SK-N-MC (cell line): ENCODE results near the gene PCSK1.
"Not testable (repeated sequence)": the region's sequence is repeated elsewhere in the genome, so short reads cannot be mapped to it uniquely, and the experiment has no call there.

Experiments
- DNase-seq: peaks from one replicate; pipeline ENCODE4 v3.0.0-alpha.2; 2011; ENCODE audit warnings: low read depth, low spot score
- H3K27ac ChIP-seq: fragments of 200-600 bp; sonication (generic); 2 replicates; pipeline ENCODE4 v1.5.1; 2016; ENCODE audit warnings: mixed run types
- H3K36me3 ChIP-seq: fragments of 200-600 bp; sonication (generic); 2 replicates; pipeline ENCODE4 v1.6.1; 2017; ENCODE audit warnings: antibody characterized with exemption, low read length, mixed read lengths; ENCODE audit not compliant: insufficient read depth
- H3K4me3 ChIP-seq: fragments of 200-600 bp; sonication (generic); 2 replicates; pipeline ENCODE4 v1.5.1; 2016
- H3K9ac ChIP-seq: fragments of 200-600 bp; sonication (generic); 2 replicates; pipeline ENCODE4 v1.8.0; 2017; ENCODE audit warnings: mixed run types, mixed read lengths; ENCODE audit not compliant: insufficient read length
- H3K9me3 ChIP-seq: fragments of 200-600 bp; sonication (generic); 2 replicates; pipeline ENCODE4 v1.6.1; 2017; ENCODE audit warnings: low read depth, mild to moderate bottlenecking, antibody characterized with exemption, low read length, moderate library complexity, mixed read lengths
- EZH2 ChIP-seq: fragments of 200-600 bp; sonication (generic); IDR thresholded peaks from one replicate; pipeline ENCODE4 v1.6.1; 2017; ENCODE audit warnings: antibody characterized with exemption
- FOXP2 ChIP-seq: optimal IDR thresholded peaks from 2 replicates; pipeline ENCODE3; 2011; ENCODE audit warnings: mild to moderate bottlenecking, moderate library complexity; ENCODE audit not compliant: insufficient read depth; ENCODE audit errors: extremely low read length, control extremely low read depth
- POLR2AphosphoS5 ChIP-seq: IDR thresholded peaks from 2 replicates; pipeline ENCODE4 v1.6.1; 2012; ENCODE audit warnings: mild to moderate bottlenecking, low read depth, low read length, borderline replicate concordance

PCSK1 gene

GRCh38 chr5:96408841-96409538 lies 24.1 kb downstream of the PCSK1 start:
- Histone ChIP-seq H3K9ac (no peak overlapping the region), H3K27ac (no peak overlapping the region)
- TF ChIP-seq FOXP2 (no peak), POLR2AphosphoS5 (no peak), EZH2 (no peak)

DNA sequence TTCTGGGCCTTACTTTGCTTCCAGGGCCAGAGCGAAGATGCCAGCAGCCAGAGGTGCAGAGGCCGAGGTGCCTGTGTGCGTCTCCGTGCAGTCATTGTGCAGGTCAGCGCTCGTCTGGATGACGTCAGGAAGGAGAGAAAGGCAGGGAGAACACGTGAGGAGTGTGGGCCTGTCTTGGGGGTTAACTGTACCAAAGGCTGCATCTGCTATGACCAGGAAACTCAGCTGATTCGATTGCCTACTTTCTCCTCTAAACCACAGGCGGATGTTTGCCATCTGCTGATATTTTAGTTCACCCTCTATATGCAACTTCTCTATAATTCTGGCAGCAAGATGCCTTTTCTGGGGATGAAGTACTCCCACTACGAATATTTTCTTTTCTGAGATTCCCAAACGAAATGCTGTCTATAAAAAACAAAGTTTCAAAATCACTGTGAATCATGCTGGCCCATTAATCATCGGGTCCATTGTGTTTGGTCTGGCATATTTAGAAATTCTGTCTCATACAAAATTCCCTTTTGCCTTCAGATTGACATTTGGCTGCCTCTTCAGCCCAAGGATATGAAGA lies 24.8 kb downstream of the PCSK1 start:
- H3K9me3 ChIP-seq = no peaks in the 10 kb centered on the region
- H3K36me3 ChIP-seq = no peaks in the 10 kb centered on the region
- no peak overlapping the region for H3K9ac ChIP-seq
- H3K27ac ChIP-seq = no peak overlapping the region
- H3K4me3 ChIP-seq = no peak overlapping the region
- TF ChIP-seq EZH2 (no peak), POLR2AphosphoS5 (no peak), FOXP2 (no peak)
- DNase-seq = no peak

More at GRCh38 chr5:96408841-96409538, 24.1 kb downstream of the PCSK1 start:
- no peaks in the 10 kb centered on the region for H3K36me3 ChIP-seq
- H3K9me3 ChIP-seq = no peaks in the 10 kb centered on the region
- no peak overlapping the region for H3K4me3 ChIP-seq
- DNase-seq = no peak

DNA sequence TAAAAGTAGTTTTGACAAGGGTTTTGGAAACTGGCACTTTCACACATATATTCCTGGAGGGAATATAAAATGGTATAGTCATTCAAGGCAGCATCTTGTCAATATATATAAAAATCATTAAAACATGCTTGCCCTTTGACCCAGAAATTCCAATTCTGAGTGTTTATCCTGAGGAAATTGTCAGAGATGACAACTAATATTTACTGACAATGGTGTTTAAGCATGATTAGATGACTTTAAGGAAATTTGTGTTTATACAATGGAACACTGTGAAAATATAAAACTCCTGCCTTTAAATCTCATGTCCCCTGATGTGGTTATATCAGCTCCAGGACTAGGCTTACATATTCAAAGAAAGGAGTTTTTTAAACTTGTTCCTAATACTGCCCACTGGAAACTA lies 25.6 kb downstream of the PCSK1 start:
- Histone ChIP-seq H3K9ac (no peak overlapping the region), H3K36me3 (no peaks in the 10 kb centered on the region), H3K4me3 (no peak overlapping the region), H3K9me3 (no peaks in the 10 kb centered on the region), H3K27ac (no peak overlapping the region)
- TF ChIP-seq EZH2 (no peak), FOXP2 (no peak)
- no peak for DNase-seq

DNA sequence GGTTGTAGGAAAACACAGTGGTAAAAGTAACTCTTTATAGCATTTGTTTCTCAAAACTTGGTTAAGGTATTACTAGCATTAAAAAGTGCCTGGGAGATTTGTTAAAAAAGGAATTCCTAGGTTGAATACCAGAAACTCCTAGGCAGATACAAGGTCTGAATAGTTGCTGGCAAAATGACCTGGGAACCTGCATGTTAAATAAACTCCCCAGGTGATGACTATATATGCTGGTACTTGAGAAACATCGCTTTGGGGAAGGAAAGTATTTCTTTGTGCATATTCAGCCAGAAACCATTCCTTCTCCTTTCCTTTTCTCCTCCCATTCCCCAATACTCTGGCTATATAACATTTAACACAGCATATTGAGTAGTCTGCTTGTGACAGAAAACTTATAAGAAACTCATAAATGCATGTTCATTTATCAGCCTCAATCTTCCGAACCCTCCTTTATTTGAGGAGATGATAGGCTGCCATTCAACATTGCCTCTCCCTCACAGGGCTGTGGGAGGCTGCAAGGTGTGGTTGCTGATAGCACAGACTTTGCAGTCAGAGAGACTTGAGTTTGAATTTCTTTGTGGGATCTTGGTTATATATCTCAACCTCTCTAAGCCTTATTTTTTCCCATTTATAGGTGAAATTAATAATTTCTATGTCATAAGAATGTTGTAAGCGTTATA lies 28.7 kb downstream of the PCSK1 start:
- DNase-seq = no peak
- H3K9me3 ChIP-seq = no peaks in the 10 kb centered on the region
- H3K36me3 ChIP-seq = no peaks in the 10 kb centered on the region
- TF ChIP-seq FOXP2 = no peak
- no peak for TF ChIP-seq POLR2AphosphoS5
- TF ChIP-seq EZH2 = no peak
- no peak overlapping the region for H3K4me3 ChIP-seq
- H3K9ac ChIP-seq = no peak overlapping the region
- H3K27ac ChIP-seq = no peak overlapping the region

DNA sequence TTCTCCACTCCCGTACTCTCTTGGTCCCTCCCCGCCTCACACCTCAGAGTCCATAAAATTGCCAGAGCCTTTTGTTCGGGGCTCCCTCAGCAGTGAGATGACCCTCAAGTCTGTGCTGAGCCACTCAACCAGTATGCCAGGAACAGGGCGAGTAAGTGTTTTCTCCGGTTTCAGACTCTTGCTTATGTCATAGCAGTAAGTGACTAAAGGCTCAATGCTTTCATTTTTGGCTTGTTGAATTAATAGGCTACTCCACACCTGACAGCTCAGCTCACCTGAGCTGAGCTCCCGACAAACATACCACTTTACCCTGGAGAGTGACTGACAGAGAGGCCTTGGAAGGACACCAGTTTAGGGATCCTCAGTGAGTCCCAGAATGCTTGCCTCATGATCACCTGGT lies 30.5 kb downstream of the PCSK1 start:
- DNase-seq = no peak
- no peaks in the 10 kb centered on the region for H3K9me3 ChIP-seq
- H3K36me3 ChIP-seq = no peaks in the 10 kb centered on the region
- H3K27ac ChIP-seq = no peak overlapping the region
- no peak overlapping the region for H3K4me3 ChIP-seq
- TF ChIP-seq POLR2AphosphoS5 = no peak
- TF ChIP-seq FOXP2 = no peak
- no peak for TF ChIP-seq EZH2
- H3K9ac ChIP-seq = no peak overlapping the region

DNA sequence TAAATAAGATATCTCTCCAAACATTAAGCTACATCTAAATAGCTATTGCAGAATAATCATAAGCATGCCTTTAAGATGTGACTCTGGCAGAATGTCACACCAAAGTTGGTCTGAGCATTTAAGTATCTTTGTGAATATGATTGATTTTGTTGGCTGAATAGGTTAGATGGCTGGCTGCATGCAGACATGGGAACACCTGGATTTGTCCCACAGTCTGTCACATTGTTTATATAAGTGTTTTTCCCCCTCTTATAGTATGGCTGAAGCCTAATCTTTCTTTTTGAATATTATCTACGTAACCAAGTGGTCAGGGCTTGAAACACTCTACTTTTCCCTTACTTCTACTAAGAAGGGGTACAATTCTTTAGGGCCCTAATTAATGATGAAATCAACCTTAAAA lies 36.2 kb downstream of the PCSK1 start:
- no peak overlapping the region for H3K9ac ChIP-seq
- H3K9me3 ChIP-seq = no peaks in the 10 kb centered on the region
- DNase-seq = no peak
- TF ChIP-seq EZH2 (no peak), POLR2AphosphoS5 (no peak), FOXP2 (no peak)
- no peaks in the 10 kb centered on the region for H3K36me3 ChIP-seq
- H3K4me3 ChIP-seq = no peak overlapping the region
- no peak overlapping the region for H3K27ac ChIP-seq

DNA sequence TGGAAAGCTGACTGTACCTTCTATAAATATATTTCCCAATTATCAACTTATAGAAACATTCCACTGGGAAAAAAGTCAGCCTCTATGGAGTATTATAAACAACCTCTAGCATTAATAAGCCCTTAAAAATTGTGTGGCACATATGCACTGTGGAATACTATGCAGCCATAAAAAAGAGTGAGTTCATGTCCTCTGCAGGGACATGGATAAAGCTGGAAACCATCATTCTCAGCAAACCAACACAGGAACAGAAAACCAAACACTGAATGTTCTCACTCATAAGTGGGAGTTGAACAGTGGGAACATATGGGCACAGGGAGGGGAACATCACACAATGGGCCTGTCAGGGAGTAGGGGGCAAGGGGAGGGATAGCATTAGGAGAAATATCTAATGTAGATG lies 37.8 kb downstream of the PCSK1 start:
- not testable (repeated sequence) for H3K27ac ChIP-seq, H3K9me3 ChIP-seq, H3K4me3 ChIP-seq, H3K9ac ChIP-seq, H3K36me3 ChIP-seq, DNase-seq

GRCh38 chr5:96391921-96392320 lies 41.1 kb downstream of the PCSK1 start:
- Histone ChIP-seq H3K9me3 (no peaks in the 10 kb centered on the region), H3K9ac (no peak overlapping the region), H3K4me3 (no peak overlapping the region), H3K27ac (no peak overlapping the region), H3K36me3 (no peaks in the 10 kb centered on the region)
- no peak for DNase-seq
- TF ChIP-seq FOXP2 (no peak), EZH2 (no peak), POLR2AphosphoS5 (no peak)

DNA sequence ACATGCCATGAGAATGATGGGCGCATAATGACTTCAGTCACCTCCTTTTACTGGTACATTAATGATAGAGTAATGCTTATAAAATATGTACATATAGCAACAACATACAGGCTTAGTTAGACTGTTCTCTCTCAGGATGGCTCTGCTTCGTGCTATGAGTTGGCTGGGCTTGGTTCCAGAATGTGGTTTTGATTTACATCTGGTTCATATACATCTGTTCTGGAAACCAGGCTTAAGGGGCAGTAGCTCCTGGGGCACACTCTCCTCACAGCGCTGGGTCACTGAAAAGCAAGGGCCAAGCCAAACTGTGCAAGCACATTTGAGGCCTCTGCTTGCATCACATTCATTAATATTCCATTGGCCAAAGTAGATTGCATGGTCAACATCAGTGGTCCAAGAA lies 44.9 kb downstream of the PCSK1 start:
- TF ChIP-seq EZH2 (no peak), POLR2AphosphoS5 (no peak), FOXP2 (no peak)
- no peaks in the 10 kb centered on the region for H3K36me3 ChIP-seq
- DNase-seq = no peak
- no peak overlapping the region for H3K4me3 ChIP-seq
- no peak overlapping the region for H3K9ac ChIP-seq
- H3K27ac ChIP-seq = no peak overlapping the region
- no peaks in the 10 kb centered on the region for H3K9me3 ChIP-seq
